EL (cell line): ENCODE results near the gene RPAP2.

Source experiments
- DNase-seq: peaks from one replicate; pipeline ENCODE4 v3.0.0-alpha.2; 2016

RPAP2 gene

GRCh38 chr1:92447976-92448375 is 149.1 kb downstream of the RPAP2 start:
- no peak for DNase-seq
